Tibial nerve (tissue), 4 donors: ENCODE results near the gene INTS11.

Experiments
- EP300 ChIP-seq, 2 donors: sonication (generic); formaldehyde crosslinking; IDR thresholded peaks; one replicate each; pipeline ENCODE4 v1.6.1; 2017; ENCODE audit warnings: antibody characterized with exemption in 2 of 2, mild to moderate bottlenecking in 1 of 2
- POLR2A ChIP-seq, 2 donors: fragments of 450-650 bp; IDR thresholded peaks; one replicate each; pipeline ENCODE4 v1.6.1; 2017; ENCODE audit warnings: antibody characterized with exemption in 2 of 2, mild to moderate bottlenecking in 2 of 2, moderate library complexity in 2 of 2
- TF ChIP-seq, protein P1 (sequence below), 5 experiments: fragments of 200-600 bp in 3 of 5; fragments of 450-650 bp in 2 of 5; sonication (generic) in 3 of 5; IDR thresholded peaks; one replicate each; pipeline ENCODE4 v1.5.1; 2016 to 2019; ENCODE audit warnings: antibody characterized with exemption in 5 of 5, mild to moderate bottlenecking in 3 of 5, moderate library complexity in 2 of 5

DNA sequence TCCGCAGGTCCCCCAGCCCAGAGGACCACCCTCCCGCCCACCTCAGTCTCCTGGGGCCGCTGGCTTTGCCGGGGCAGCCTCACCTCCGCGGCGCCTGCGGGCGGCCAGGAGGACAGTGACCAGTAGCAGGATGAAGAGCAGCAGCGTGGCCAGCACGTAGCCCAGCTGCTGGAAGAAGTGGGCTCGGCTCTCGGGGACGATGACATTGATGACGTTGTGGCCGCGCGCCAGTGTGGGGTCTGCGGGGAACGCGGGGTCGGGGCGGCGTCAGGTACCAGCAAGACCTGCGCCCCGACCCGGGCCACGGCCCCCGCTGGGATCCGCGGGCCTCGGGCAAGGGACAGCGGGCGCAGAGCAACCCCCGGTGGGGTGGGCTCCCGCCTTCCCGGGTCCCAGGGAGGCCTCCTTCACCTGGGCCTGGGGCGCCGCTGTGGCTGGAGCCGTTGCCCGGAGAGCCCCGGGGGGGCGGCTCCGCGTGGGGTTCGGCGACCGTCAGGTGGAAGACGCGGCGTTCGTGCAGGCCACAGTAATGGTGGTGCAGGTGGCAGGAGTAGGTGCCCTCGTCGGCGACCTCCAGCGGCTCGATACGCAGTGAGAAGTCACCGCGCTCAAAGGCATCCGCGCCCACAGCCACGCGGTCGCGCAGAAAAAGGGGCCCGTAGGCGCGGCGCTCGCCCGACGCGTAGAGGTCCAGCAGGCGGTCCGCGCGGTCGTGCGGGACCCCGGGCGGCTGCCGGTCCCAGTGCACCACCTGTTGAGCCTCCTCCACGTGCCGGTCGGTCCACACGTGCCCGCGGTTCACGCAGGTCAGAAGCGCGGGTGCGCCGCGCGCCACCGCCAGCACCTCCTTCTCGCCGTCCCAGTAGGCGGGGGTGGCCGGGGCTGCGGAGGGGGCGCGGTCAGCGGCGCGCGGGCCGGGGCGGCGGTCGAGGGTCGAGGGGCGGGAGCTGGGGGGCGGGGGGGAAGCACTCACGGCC, 30.1 kb upstream of the INTS11 start:
- TF ChIP-seq, protein P1, sequence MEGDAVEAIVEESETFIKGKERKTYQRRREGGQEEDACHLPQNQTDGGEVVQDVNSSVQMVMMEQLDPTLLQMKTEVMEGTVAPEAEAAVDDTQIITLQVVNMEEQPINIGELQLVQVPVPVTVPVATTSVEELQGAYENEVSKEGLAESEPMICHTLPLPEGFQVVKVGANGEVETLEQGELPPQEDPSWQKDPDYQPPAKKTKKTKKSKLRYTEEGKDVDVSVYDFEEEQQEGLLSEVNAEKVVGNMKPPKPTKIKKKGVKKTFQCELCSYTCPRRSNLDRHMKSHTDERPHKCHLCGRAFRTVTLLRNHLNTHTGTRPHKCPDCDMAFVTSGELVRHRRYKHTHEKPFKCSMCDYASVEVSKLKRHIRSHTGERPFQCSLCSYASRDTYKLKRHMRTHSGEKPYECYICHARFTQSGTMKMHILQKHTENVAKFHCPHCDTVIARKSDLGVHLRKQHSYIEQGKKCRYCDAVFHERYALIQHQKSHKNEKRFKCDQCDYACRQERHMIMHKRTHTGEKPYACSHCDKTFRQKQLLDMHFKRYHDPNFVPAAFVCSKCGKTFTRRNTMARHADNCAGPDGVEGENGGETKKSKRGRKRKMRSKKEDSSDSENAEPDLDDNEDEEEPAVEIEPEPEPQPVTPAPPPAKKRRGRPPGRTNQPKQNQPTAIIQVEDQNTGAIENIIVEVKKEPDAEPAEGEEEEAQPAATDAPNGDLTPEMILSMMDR (IDR thresholded peaks at IDR 0.05): no peak
- TF ChIP-seq POLR2A (IDR thresholded peaks at IDR 0.05) (no peak), EP300 (IDR thresholded peaks at IDR 0.05) (no peak)
